ENCODE results near the gene PTPRN2. TPM values are rescaled to one million over a fixed set of nuclear protein-coding genes. Genes with fewer than 3 reads are reported as not detected.
"Not testable (repeated sequence)": the region's sequence is repeated elsewhere in the genome, so short reads cannot be mapped to it uniquely, and the experiment has no call there.

PTPRN2 gene
- total RNA-seq, 1 donor from 2014 or later: 1.8 TPM

DNA sequence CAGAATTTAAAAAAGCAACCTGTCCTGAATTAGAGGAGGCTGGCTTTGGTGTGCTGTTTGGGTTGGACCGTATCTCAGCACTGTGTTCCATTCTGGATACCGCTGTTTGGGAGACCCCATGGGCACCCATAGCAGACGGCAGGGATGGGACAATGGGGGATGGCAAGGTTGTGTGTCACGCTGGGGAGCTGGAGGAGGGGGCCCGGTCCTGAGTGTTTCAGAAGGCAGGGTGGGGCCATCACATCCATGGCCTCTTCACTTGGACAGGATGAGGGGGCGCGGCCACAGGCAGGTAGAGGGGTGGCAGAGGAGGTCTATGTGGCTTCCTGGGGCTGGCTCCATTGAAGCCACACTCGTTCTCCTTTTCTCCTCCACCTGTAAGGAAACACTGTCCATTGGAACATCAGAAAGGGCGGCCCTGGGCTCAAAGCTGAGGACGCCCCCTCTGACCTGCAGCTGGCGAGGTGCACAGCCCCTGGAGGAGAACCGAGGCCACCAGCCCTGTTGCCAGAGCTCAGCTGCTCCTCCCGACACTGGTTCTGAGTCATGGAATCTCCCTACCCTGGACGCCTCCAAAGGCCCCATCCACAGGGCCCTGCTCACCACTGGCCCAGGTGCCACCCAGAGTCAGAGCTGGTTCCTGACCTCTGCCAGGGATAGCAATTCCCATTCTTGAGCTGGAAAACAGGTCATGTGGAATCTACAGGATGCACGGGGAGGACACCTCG, 663.6 kb downstream of the PTPRN2 start:
- ChIA-PET CTCF (no interaction called here), POLR2A (no interaction called here)
- Mint-ChIP-seq H3K4me3 (no peak overlapping the region), H3K4me1 (peaks cover 10% of the 10 kb centered on the region), H3K9me3 (no peaks in the 10 kb centered on the region), H3K27me3 (no peaks in the 10 kb centered on the region), H3K36me3 (ENCODE audit: low read depth) (no peaks in the 10 kb centered on the region), H3K27ac (no peak overlapping the region)
- no peak for ATAC-seq (ENCODE audit: low read depth)
- intact Hi-C loops (cut with micrococcal nuclease): no loop called here
- TF ChIP-seq, protein P1, sequence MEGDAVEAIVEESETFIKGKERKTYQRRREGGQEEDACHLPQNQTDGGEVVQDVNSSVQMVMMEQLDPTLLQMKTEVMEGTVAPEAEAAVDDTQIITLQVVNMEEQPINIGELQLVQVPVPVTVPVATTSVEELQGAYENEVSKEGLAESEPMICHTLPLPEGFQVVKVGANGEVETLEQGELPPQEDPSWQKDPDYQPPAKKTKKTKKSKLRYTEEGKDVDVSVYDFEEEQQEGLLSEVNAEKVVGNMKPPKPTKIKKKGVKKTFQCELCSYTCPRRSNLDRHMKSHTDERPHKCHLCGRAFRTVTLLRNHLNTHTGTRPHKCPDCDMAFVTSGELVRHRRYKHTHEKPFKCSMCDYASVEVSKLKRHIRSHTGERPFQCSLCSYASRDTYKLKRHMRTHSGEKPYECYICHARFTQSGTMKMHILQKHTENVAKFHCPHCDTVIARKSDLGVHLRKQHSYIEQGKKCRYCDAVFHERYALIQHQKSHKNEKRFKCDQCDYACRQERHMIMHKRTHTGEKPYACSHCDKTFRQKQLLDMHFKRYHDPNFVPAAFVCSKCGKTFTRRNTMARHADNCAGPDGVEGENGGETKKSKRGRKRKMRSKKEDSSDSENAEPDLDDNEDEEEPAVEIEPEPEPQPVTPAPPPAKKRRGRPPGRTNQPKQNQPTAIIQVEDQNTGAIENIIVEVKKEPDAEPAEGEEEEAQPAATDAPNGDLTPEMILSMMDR (IDR thresholded peaks at IDR 0.05): no peak
- DNase-seq: no peak

- Mint-ChIP-seq H3K4me3 (no peak overlapping the region), H3K4me1 (peaks cover 6% of the 10 kb centered on the region), H3K36me3 (ENCODE audit: low read depth) (no peaks in the 10 kb centered on the region), H3K9me3 (no peaks in the 10 kb centered on the region), H3K27me3 (no peaks in the 10 kb centered on the region), H3K27ac (no peak overlapping the region)
- TF ChIP-seq, protein P1 (IDR thresholded peaks at IDR 0.05): no peak
- intact Hi-C loops (cut with micrococcal nuclease): no loop called here
- ChIA-PET POLR2A (no interaction called here), CTCF (no interaction called here)
- no peak for DNase-seq
- no peak for ATAC-seq (ENCODE audit: low read depth)
Measured at GRCh38 chr7:157922576-157922975, 665.0 kb downstream of the PTPRN2 start.

DNA sequence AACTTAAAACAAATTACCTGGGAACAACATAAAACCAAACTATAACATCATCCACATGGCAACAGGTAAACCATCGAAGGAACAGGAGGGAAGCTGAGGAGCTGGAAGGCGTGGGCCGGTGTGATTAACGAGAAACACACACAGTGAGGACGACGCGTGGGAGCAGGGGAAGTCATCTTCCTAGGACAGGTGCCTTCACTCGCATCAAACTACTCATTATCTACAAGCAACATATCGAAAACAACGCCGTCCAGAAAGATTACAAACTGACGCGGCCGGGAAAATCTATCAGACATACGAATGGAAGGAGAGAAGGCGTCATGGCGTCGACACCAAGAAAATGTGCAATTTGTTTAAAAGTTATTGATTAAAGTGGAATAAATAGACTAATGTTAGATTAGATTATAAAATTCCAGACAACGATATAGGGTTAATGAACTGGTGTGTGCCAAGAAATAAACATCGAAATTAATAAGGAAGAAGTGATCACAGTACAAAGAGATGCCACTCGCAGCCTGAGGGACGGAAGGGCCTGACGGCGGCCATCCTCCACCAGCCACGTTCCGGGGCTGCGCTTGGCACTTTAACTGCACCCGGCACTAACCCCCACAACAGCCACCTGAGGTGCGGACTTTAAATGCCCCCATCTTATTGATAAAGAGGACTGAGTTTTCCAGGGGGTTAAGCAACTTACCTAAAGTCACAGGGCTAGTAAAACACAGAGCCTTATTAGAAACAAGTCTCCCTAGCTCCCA, 669.1 kb downstream of the PTPRN2 start:
- ChIA-PET CTCF (no interaction called here), POLR2A (no interaction called here)
- TF ChIP-seq, protein P1 (IDR thresholded peaks at IDR 0.05): no peak
- no peak for DNase-seq
- Mint-ChIP-seq H3K36me3 (ENCODE audit: low read depth) (no peaks in the 10 kb centered on the region), H3K27ac (no peak overlapping the region), H3K4me3 (no peak overlapping the region), H3K9me3 (peaks cover 6% of the 10 kb centered on the region), H3K27me3 (no peaks in the 10 kb centered on the region), H3K4me1 (no peaks in the 10 kb centered on the region)
- intact Hi-C loops (cut with micrococcal nuclease): no loop called here
- no peak for ATAC-seq (ENCODE audit: low read depth)

DNA sequence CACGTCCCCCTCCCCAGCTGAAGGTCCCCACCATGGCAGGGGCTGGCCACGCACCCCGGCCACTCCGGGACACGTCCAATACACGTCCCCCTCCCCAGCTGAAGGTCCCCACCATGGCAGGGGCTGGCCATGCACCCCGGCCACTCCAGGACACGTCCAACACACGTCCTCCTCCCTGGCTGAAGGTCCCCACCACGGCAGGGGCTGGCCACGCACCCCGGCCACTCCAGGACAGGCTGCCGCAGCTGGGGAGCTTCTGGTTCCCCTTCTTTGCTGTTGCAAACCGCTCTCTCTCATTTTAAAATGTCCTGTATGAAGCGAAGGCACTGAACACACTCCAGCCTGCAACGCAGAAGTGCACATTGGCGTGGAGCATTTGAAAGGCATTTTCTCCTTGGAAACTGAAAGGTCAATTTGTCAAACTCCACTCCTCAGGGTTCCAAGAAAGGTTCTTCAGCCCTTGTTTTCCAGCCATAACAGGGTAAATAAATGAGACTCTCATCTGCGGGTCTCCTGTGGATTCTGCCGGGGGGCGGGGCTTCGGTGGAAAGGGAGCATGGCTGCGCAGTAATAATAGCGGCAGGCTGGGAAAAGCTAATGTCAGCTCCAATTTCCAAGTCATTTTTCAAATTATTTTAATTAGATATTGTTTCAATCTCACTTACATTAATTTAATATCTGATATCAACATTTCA, 670.5 kb downstream of the PTPRN2 start:
- Mint-ChIP-seq H3K9me3 (peaks cover 6% of the 10 kb centered on the region), H3K36me3 (ENCODE audit: low read depth) (no peaks in the 10 kb centered on the region), H3K27ac (no peak overlapping the region), H3K4me3 (no peak overlapping the region), H3K4me1 (no peaks in the 10 kb centered on the region), H3K27me3 (no peaks in the 10 kb centered on the region)
- ATAC-seq (ENCODE audit: low read depth) (no peak), DNase-seq (no peak)
- CTCF ChIA-PET: no interaction called here
- TF ChIP-seq, protein P1 (IDR thresholded peaks at IDR 0.05): no peak
- POLR2A ChIA-PET: no interaction called here
- intact Hi-C loops (cut with micrococcal nuclease): no loop called here

DNA sequence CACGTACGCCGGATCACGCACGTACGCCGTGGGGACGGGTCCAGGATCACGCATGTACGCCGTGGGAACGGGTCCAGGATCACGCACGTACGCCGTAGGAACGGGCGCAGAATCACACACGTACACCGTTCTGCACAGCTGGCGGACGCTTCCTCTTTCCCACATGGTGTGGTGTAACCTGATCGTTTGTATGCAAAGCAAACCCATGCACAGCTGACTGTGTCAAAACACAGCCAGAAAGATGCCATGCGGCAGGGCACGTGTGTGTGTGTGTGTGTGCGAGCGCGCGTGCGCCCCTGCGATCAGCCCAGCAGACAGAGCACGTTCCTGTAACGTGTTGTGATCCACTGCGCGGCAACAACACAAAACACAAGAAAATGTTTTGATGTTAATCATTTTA, 677.2 kb downstream of the PTPRN2 start:
- Mint-ChIP-seq H3K4me1 (no peaks in the 10 kb centered on the region), H3K4me3 (no peak overlapping the region), H3K27me3 (no peaks in the 10 kb centered on the region), H3K27ac (no peak overlapping the region), H3K9me3 (peaks cover 11% of the 10 kb centered on the region), H3K36me3 (ENCODE audit: low read depth) (no peaks in the 10 kb centered on the region)
- TF ChIP-seq, protein P1 (IDR thresholded peaks at IDR 0.05): no peak
- ChIA-PET CTCF (no interaction called here), POLR2A (no interaction called here)
- ATAC-seq (ENCODE audit: low read depth) (no peak), DNase-seq (no peak)
- intact Hi-C loops (cut with micrococcal nuclease): no loop called here

- ATAC-seq (ENCODE audit: low read depth); H3K4me3 Mint-ChIP-seq; H3K36me3 Mint-ChIP-seq (ENCODE audit: low read depth); intact Hi-C loops (cut with micrococcal nuclease); POLR2A ChIA-PET; DNase-seq; H3K27ac Mint-ChIP-seq; CTCF ChIA-PET; H3K4me1 Mint-ChIP-seq; H3K27me3 Mint-ChIP-seq: not testable (repeated sequence)
- H3K9me3 Mint-ChIP-seq: peaks cover 11% of the 10 kb centered on the region
Measured at GRCh38 chr7:157910045-157910444, 677.6 kb downstream of the PTPRN2 start.
